HCT116 (cell line): ENCODE data around the gene RIPOR2. TPM values are rescaled to one million over a fixed set of nuclear protein-coding genes. Genes with fewer than 3 reads are reported as not detected.

Source experiments
- ATAC-seq: fragments of 200-7000 bp; cut with Tn5 transposase; 2 replicates; pipeline ENCODE4 v1.9.1; 2020; ENCODE audit warnings: mild to moderate bottlenecking, moderate library complexity
- BruUV-seq: library from RNA; stranded (reverse); fragments of 400-500 nt; replicated peaks from 2 replicates; lab custom pipeline; 2021; lab: Mats Ljungman, UMichigan
- CTCF ChIA-PET: fragments of 300-600 bp; sonication (Branson Sonifier 250); formaldehyde crosslinking; loops from one replicate; lab custom pipeline; 2021; ENCODE audit warnings: antibody characterized with exemption; lab: Charles Lee
- POLR2A ChIA-PET: fragments of 300-600, 350-600 bp; sonication (Branson Sonifier 250); formaldehyde crosslinking; loops from one replicate; lab custom pipeline; 2021; ENCODE audit warnings: antibody characterized with exemption; lab: Charles Lee
- RAD21 ChIA-PET, 2 experiments: fragments of 300-600 bp; sonication (Branson Sonifier 250); formaldehyde crosslinking; loops; one replicate each; lab custom pipeline; 2023; ENCODE audit warnings: low total read pairs in 2 of 2; ENCODE audit not compliant: uncharacterized antibody in 2 of 2, unreplicated experiment in 2 of 2, low non-redundant PET in 1 of 2; lab: Charles Lee
- DNase-seq: peaks from one replicate; pipeline ENCODE4 v3.0.0-alpha.2; 2010; ENCODE audit warnings: low read depth, low spot score
- H2AFZ ChIP-seq: fragments of 200-600 bp; shearing (Covaris generic), sonication (generic); 2 replicates; pipeline ENCODE4 v1.6.1; 2017; ENCODE audit warnings: low read depth, mixed run types, mixed read lengths, antibody characterized with exemption, low read length; ENCODE audit not compliant: poor library complexity, severe bottlenecking
- H3K27ac ChIP-seq: 2 replicates; pipeline ENCODE4 v1.5.1; 2012; ENCODE audit warnings: low read depth, low read length
- H3K27me3 ChIP-seq: fragments of 200-600 bp; sonication (generic); 2 replicates; pipeline ENCODE4 v1.6.1; 2016; ENCODE audit warnings: mixed run types, low read length, mixed read lengths; ENCODE audit not compliant: insufficient read depth
- H3K36me3 ChIP-seq, 2 experiments: fragments of 200-500 bp in 1 of 2; fragments of 200-600 bp in 1 of 2; sonication (Bioruptor generic) in 1 of 2; sonication (generic) in 1 of 2; 2 replicates each; pipeline versions ENCODE4 v1.5.1 to v1.6.1; 2014 to 2016; ENCODE audit warnings: low read length in 2 of 2, inconsistent platforms in 1 of 2, mixed read lengths in 1 of 2, mixed run types in 1 of 2; ENCODE audit not compliant: insufficient read depth in 2 of 2, control insufficient read depth in 1 of 2
- H3K4me1 ChIP-seq, 2 experiments: fragments of 200-600 bp in 1 of 2; sonication (generic) in 1 of 2; 2 replicates each; pipeline versions ENCODE4 v1.5.1 to v1.6.1; 2012 to 2017; ENCODE audit warnings: low read length in 2 of 2, inconsistent platforms in 1 of 2, mild to moderate bottlenecking in 1 of 2, mixed read lengths in 1 of 2, mixed run types in 1 of 2, moderate library complexity in 1 of 2; ENCODE audit not compliant: insufficient read depth in 2 of 2, control insufficient read depth in 1 of 2
- H3K4me2 ChIP-seq: fragments of 200-600 bp; sonication (generic); 2 replicates; pipeline ENCODE4 v1.6.1; 2017; ENCODE audit warnings: mixed run types, low read length, mixed read lengths
- H3K4me3 ChIP-seq, 2 experiments: fragments of 200-600 bp in 1 of 2; sonication (generic) in 1 of 2; replicated peaks in 1 of 2; 2 replicates each; pipeline ENCODE4 v1.5.1; 2011 to 2016; ENCODE audit warnings: low read length in 2 of 2, control low read depth in 1 of 2, low read depth in 1 of 2, mild to moderate bottlenecking in 1 of 2, mixed read lengths in 1 of 2, mixed run types in 1 of 2
- H3K79me2 ChIP-seq: fragments of 200-600 bp; sonication (generic); 2 replicates; pipeline ENCODE4 v1.6.1; 2017; ENCODE audit warnings: mild to moderate bottlenecking, mixed run types, low read length, moderate library complexity, mixed read lengths; ENCODE audit not compliant: insufficient read depth
- H3K9ac ChIP-seq: fragments of 200-600 bp; sonication (generic); 2 replicates; pipeline ENCODE4 v1.6.1; 2016; ENCODE audit warnings: low read length, mixed read lengths
- H3K9me2 ChIP-seq: fragments of 200-600 bp; sonication (generic), shearing (Covaris generic); 2 replicates; pipeline ENCODE4 v1.6.1; 2017; ENCODE audit warnings: mixed run types, mild to moderate bottlenecking, moderate library complexity; ENCODE audit not compliant: insufficient read depth
- H3K9me3 ChIP-seq, 2 experiments: fragments of 200-500 bp in 1 of 2; fragments of 200-600 bp in 1 of 2; sonication (Bioruptor generic) in 1 of 2; sonication (generic) in 1 of 2; 2 replicates each; pipeline ENCODE4 v1.6.1; 2014 to 2017; ENCODE audit warnings: low read length in 2 of 2, mixed read lengths in 2 of 2, inconsistent platforms in 1 of 2, low read depth in 1 of 2, mild to moderate bottlenecking in 1 of 2, mixed run types in 1 of 2, moderate library complexity in 1 of 2; ENCODE audit not compliant: control insufficient read depth in 1 of 2, insufficient read depth in 1 of 2
- H4K20me1 ChIP-seq: fragments of 200-600 bp; sonication (generic), shearing (Covaris generic); 2 replicates; pipeline ENCODE4 v1.6.1; 2017; ENCODE audit warnings: mixed run types, mild to moderate bottlenecking, moderate library complexity; ENCODE audit not compliant: insufficient read depth
- CTCF ChIP-seq, 3 experiments: fragments of 200-600 bp in 1 of 3; sonication (generic) in 1 of 3; IDR thresholded peaks in 2 of 3; conservative IDR thresholded peaks in 1 of 3; 2 replicates each; pipeline ENCODE4 v1.5.1; 2012 to 2017; ENCODE audit warnings: low read depth in 2 of 3, low read length in 2 of 3, antibody characterized with exemption in 1 of 3, borderline replicate concordance in 1 of 3, control low read depth in 1 of 3, mild to moderate bottlenecking in 1 of 3, mixed read lengths in 1 of 3, mixed run types in 1 of 3, moderate library complexity in 1 of 3; ENCODE audit not compliant: insufficient read depth in 1 of 3
- EGR1 ChIP-seq: IDR thresholded peaks from 2 replicates; pipeline ENCODE4 v1.6.1; 2012; ENCODE audit warnings: low read depth
- ELF1 ChIP-seq: IDR thresholded peaks from 2 replicates; pipeline ENCODE4 v1.6.1; 2012; ENCODE audit warnings: low read depth, borderline replicate concordance
- EZH2phosphoT487 ChIP-seq: fragments of 200-600 bp; IDR thresholded peaks from 2 replicates; pipeline ENCODE4 v1.6.1; 2018; ENCODE audit warnings: antibody characterized with exemption, borderline replicate concordance
- RAD21 ChIP-seq: IDR thresholded peaks from 2 replicates; pipeline ENCODE4 v1.6.1; 2012; ENCODE audit warnings: low read depth, mild to moderate bottlenecking
- TCF7L2 ChIP-seq: IDR thresholded peaks from 2 replicates; pipeline ENCODE4 v1.7.0; 2011; ENCODE audit warnings: borderline replicate concordance, inconsistent platforms; ENCODE audit not compliant: insufficient read depth, insufficient read length; ENCODE audit errors: extremely low read depth
- YY1 ChIP-seq: IDR thresholded peaks from 2 replicates; pipeline ENCODE4 v1.6.1; 2011; ENCODE audit warnings: low read length, low read depth, moderate library complexity, mild to moderate bottlenecking; ENCODE audit not compliant: insufficient replicate concordance; ENCODE audit errors: extremely low read depth
- ZNF274 ChIP-seq: fragments of 200-500 bp; sonication (Bioruptor generic); IDR thresholded peaks from 2 replicates; pipeline ENCODE4 v1.6.1; 2014; ENCODE audit warnings: mild to moderate bottlenecking, low read depth, low read length, inconsistent platforms
- intact Hi-C: fragments of 100-400 bp; cut with micrococcal nuclease; formaldehyde crosslinking; loops from 2 replicates; pipeline ENCODE4 v1.10.0; 2022
- total RNA-seq: library from RNA; stranded (reverse); gene quantifications from one replicate; pipeline ENCODE4 v1.2.1, GENCODE V29; 2021; ENCODE audit not compliant: unreplicated experiment

RIPOR2 gene
- total RNA-seq, 1 experiment from 2014 or later = 0.44 TPM

DNA sequence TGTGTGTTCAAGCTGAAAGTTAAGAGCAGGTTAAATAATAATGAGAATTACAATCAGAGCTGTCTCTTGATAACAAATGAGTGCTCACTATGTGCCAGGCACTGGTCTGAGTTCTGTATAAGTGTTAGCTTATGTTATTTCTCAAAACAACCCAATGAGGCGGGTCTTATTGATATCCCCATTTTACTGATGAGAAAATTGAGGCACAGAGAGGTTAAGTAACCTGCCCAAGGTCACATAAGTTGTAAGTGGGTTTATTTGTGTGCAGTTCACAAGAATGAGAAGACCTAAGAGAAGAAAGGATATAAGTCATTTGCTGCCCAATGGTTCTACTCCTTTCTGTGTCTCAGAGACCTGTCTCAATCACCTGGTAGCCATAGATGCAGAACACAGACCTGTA, 103.0 kb downstream of the RIPOR2 start:
- RAD21 ChIA-PET = no interaction called here
- POLR2A ChIA-PET = no interaction called here

More for the DNA sequence above, 103.0 kb downstream of the RIPOR2 start:
- Histone ChIP-seq H3K36me3 (no peaks in the 10 kb centered on the region), H3K4me3 (no peak overlapping the region), H3K79me2 (no peaks in the 10 kb centered on the region), H3K9ac (no peak overlapping the region), H3K4me2 (no peak overlapping the region), H4K20me1 (no peaks in the 10 kb centered on the region), H3K27ac (no peak overlapping the region), H3K9me2 (no peaks in the 10 kb centered on the region), H3K4me1 (no peaks in the 10 kb centered on the region), H2AFZ (no peak overlapping the region), H3K9me3 (no peaks in the 10 kb centered on the region), H3K27me3 (no peaks in the 10 kb centered on the region)
- no peak for DNase-seq
- TF ChIP-seq ZNF274 = no peak
- TF ChIP-seq RAD21 = no peak
- no peak for TF ChIP-seq YY1
- TF ChIP-seq CTCF (IDR thresholded peaks at IDR 0.05 in 2 of 3, conservative IDR thresholded peaks at IDR 0.05 in 1 of 3; ENCODE audit: borderline replicate concordance in 1 of 3, insufficient read depth in 1 of 3, low read depth in 2 of 3, low read length in 2 of 3) = no peak
- no peak for TF ChIP-seq ELF1
- no peak for TF ChIP-seq TCF7L2
- no peak for TF ChIP-seq EGR1
- no peak for TF ChIP-seq EZH2phosphoT487
- no TSS peak for BruUV-seq
- CTCF ChIA-PET = no interaction called here
- intact Hi-C loops = no loop called here
- no peak for ATAC-seq
